Calu3 (cell line): ENCODE results near the gene ADSL. TPM values are rescaled to one million over a fixed set of nuclear protein-coding genes. Genes with fewer than 3 reads are reported as not detected.

Experiments
- BruUV-seq: library from RNA; stranded (reverse); fragments of 400-500 nt; replicated peaks from 2 replicates; lab custom pipeline; 2021; lab: Mats Ljungman, UMichigan
- CTCF ChIA-PET: fragments of 300-600 bp; sonication (Branson Sonifier 250); formaldehyde crosslinking; loops from one replicate; lab custom pipeline; 2022; ENCODE audit warnings: antibody characterized with exemption; lab: Charles Lee
- DNase-seq: peaks from one replicate; pipeline ENCODE4 v3.0.0; 2022
- H3K27ac Mint-ChIP-seq: one replicate; pipeline ENCODE4 v1.8.0; 2022; ENCODE audit warnings: mixed read lengths; ENCODE audit not compliant: unreplicated experiment
- H3K27me3 Mint-ChIP-seq: one replicate; pipeline ENCODE4 v1.8.0; 2022; ENCODE audit warnings: mixed read lengths; ENCODE audit not compliant: unreplicated experiment
- H3K36me3 Mint-ChIP-seq: one replicate; pipeline ENCODE4 v1.8.0; 2022; ENCODE audit warnings: mild to moderate bottlenecking, moderate library complexity, mixed read lengths; ENCODE audit not compliant: insufficient read depth, unreplicated experiment
- H3K4me1 Mint-ChIP-seq: one replicate; pipeline ENCODE4 v1.8.0; 2022; ENCODE audit warnings: mild to moderate bottlenecking, low read depth, mixed read lengths; ENCODE audit not compliant: unreplicated experiment
- H3K4me3 Mint-ChIP-seq: one replicate; pipeline ENCODE4 v1.8.0; 2022; ENCODE audit warnings: mild to moderate bottlenecking, low read depth, moderate library complexity, mixed read lengths; ENCODE audit not compliant: unreplicated experiment
- H3K9me3 Mint-ChIP-seq: one replicate; pipeline ENCODE4 v1.8.0; 2022; ENCODE audit warnings: low read depth, mixed read lengths; ENCODE audit not compliant: unreplicated experiment
- intact Hi-C: fragments of 100-400 bp; cut with micrococcal nuclease; formaldehyde crosslinking; loops from one replicate; pipeline ENCODE4 v1.10.0; 2022; ENCODE audit not compliant: unreplicated experiment
- total RNA-seq: library from RNA; stranded (reverse); gene quantifications from 2 replicates; pipeline ENCODE4 v1.2.3, GENCODE V29; 2022
- TF ChIP-seq, protein P1 (sequence below): fragments of 200-600 bp; IDR thresholded peaks from one replicate; pipeline ENCODE4 v1.8.0; 2022; ENCODE audit warnings: antibody characterized with exemption; ENCODE audit not compliant: unreplicated experiment

Gene ADSL
- total RNA-seq, 1 experiment from 2014 or later: 96.3 TPM

DNA sequence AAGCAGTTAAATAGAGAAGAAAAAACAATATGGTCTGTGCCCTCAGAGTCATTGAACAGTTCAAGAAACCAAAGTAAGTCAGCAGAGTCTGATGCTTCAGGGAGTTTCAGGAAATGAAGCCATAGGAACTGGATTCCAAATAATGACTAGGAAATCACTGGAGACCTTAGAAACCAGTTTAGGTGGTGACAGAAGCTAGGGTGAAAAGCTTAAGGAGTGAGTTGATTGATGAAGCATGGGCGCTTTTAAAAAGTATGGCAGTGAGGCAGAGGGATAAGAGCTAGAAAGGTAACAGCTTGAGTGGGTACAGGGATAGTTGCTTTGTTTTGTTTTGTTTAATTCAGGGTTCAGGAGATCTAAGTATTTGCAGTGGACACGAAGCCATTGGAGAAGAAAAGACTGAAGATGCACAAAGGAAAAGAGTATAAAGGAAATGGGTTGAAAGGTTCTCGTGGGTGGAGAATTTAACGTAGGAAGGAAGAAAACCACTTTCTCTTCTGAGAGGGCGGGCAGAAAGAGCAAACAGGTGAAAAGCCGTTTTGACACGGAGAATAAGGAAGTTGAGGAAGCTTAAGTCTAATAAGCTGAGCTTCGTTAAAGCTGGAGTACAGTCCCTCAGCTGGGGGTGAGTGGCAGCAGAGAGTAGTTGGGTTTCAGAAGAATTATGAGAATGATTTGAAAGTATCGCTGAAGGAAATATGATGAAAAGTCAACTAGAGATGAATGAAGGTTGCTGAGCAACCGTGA is 38.9 kb downstream of the ADSL start:
- Mint-ChIP-seq H3K36me3 (peaks cover 11% of the 10 kb centered on the region), H3K4me1 (peaks cover 36% of the 10 kb centered on the region), H3K27me3 (no peaks in the 10 kb centered on the region), H3K27ac (peak overlapping the region; percentile 90), H3K9me3 (no peaks in the 10 kb centered on the region), H3K4me3 (peak overlapping the region; percentile 63)
- peak; percentile 17 for DNase-seq
- BruUV-seq: no TSS peak
- intact Hi-C loops: no loop called here
- TF ChIP-seq, protein P1, sequence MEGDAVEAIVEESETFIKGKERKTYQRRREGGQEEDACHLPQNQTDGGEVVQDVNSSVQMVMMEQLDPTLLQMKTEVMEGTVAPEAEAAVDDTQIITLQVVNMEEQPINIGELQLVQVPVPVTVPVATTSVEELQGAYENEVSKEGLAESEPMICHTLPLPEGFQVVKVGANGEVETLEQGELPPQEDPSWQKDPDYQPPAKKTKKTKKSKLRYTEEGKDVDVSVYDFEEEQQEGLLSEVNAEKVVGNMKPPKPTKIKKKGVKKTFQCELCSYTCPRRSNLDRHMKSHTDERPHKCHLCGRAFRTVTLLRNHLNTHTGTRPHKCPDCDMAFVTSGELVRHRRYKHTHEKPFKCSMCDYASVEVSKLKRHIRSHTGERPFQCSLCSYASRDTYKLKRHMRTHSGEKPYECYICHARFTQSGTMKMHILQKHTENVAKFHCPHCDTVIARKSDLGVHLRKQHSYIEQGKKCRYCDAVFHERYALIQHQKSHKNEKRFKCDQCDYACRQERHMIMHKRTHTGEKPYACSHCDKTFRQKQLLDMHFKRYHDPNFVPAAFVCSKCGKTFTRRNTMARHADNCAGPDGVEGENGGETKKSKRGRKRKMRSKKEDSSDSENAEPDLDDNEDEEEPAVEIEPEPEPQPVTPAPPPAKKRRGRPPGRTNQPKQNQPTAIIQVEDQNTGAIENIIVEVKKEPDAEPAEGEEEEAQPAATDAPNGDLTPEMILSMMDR: no peak
- CTCF ChIA-PET: no interaction called here

DNA sequence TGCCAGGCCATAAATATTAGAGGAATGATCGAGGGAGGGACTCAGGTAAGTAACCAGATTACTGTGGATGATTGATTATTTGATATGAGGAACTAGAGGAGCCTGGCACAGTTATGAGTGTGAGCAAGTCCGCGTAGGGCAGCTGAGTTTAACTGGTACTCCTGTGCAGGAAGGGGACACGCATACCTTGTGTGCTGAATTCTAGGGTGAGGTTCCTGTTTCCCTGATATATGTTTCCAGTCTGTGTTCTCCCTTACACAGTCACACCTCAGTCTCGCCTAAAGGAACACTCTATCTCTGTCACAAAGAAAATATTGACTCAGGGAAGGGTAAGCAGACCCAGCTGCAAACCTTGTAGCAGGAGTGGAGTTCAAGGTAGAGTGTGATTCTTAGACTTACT is 41.4 kb downstream of the ADSL start:
- H3K36me3 Mint-ChIP-seq: peaks cover 11% of the 10 kb centered on the region
- CTCF ChIA-PET: interaction anchor here (0.6 to 1.8 kb wide), 3 partner anchors 9 to 238 kb away, joined by 3 to 9 read pairs (median 5); no protein-coding TSS in a partner anchor
- BruUV-seq: no TSS peak
- intact Hi-C loops: no loop called here
- H3K4me1 Mint-ChIP-seq: peaks cover 36% of the 10 kb centered on the region
- peak; percentile 47 for DNase-seq
- H3K9me3 Mint-ChIP-seq: no peaks in the 10 kb centered on the region
- TF ChIP-seq, protein P1: no peak
- H3K27ac Mint-ChIP-seq: peak overlapping the region; percentile 50
- H3K4me3 Mint-ChIP-seq: peak overlapping the region; percentile 1
- no peaks in the 10 kb centered on the region for H3K27me3 Mint-ChIP-seq

- intact Hi-C loops: no loop called here
- Mint-ChIP-seq H3K4me3 (peak overlapping the region; percentile 1), H3K9me3 (no peaks in the 10 kb centered on the region), H3K27ac (peak overlapping the region; percentile 50), H3K4me1 (peaks cover 36% of the 10 kb centered on the region), H3K36me3 (peaks cover 11% of the 10 kb centered on the region), H3K27me3 (no peaks in the 10 kb centered on the region)
- TF ChIP-seq, protein P1: no peak
- DNase-seq: no peak
- CTCF ChIA-PET: interaction anchor here (0.6 to 1.8 kb wide), 3 partner anchors 9 to 239 kb away, joined by 3 to 9 read pairs (median 5); no protein-coding TSS in a partner anchor
- TSS peak; percentile 76 for BruUV-seq
Measured at GRCh38 chr22:40388231-40388630, 41.9 kb downstream of the ADSL start.

DNA sequence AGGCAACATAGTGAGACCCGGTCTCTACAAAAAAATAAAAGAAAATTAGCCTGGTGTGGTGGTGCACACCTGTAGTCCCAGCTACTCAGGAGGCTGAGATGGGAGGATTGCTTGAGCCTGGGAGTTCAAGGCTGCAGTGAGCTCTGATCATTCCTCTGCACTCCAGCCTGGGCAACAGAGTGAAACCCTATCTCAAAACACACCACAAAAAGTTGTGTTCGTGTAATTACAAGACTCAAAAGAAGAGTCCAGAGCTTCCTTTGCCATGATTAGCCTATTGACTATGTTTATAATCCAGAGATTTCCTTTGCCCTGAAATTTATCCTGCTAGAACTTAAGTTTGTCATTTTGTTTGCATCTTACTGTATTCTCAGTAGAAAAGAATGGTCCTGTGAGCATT is 45.1 kb downstream of the ADSL start:
- no TSS peak for BruUV-seq
- H3K4me1 Mint-ChIP-seq: peaks cover 29% of the 10 kb centered on the region
- no peaks in the 10 kb centered on the region for H3K36me3 Mint-ChIP-seq
- TF ChIP-seq, protein P1: no peak
- no peak for DNase-seq
- H3K27me3 Mint-ChIP-seq: no peaks in the 10 kb centered on the region
- H3K9me3 Mint-ChIP-seq: no peaks in the 10 kb centered on the region
- intact Hi-C loops: no loop called here
- H3K27ac Mint-ChIP-seq: no peak overlapping the region
- no peak overlapping the region for H3K4me3 Mint-ChIP-seq
- CTCF ChIA-PET: no interaction called here
